ENCODE data around the gene MICAL3. TPM values are rescaled to one million over a fixed set of nuclear protein-coding genes. Genes with fewer than 3 reads are reported as not detected.

The MICAL3 gene
- total RNA-seq, 3 donors from 2014 or later (not counting 1 experiment from before 2014, with no cell fraction given) = 17.1 to 36.3 (median 34.3) TPM

DNA sequence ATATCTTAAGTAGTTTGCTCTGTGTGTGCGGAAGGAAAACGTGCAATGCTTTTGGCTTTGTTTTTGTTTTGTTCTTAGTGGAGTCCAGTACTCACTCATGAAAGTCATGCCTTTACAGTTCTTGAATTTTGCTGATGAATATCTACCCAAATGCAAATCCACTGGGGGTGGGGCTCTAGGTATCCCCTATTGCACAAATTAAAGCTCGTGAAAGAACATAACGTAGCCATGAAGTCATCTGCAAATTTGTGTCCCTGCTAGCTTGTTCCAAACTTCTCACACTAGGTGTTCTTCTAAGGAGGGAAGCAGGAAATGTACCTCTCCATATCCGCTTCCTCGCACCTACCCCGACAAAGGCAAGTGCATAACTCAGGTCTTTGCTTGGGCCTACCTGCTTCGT, 118.9 kb downstream of the MICAL3 start:
- H3K4me1 Mint-ChIP-seq = peaks cover 0 to 14% of the 10 kb centered on the region in 2 donors
- no peaks in the 10 kb centered on the region for H3K36me3 Mint-ChIP-seq
- H3K27ac ChIP-seq (ENCODE audit: low read length) = no peak overlapping the region
- H3K4me3 ChIP-seq (ENCODE audit: low read length) = no peak overlapping the region
- no peak overlapping the region for H3K27ac Mint-ChIP-seq
- peaks cover 11% of the 10 kb centered on the region for H3K36me3 ChIP-seq (ENCODE audit: control insufficient read depth, insufficient read depth, low read length)
- H3K4me3 Mint-ChIP-seq = no peak overlapping the region
- H3K9me3 Mint-ChIP-seq = no peaks in the 10 kb centered on the region
- no peaks in the 10 kb centered on the region for H3K9me3 ChIP-seq (ENCODE audit: control insufficient read depth, insufficient read depth, low read length)
- no peak for TF ChIP-seq CTCF (IDR thresholded peaks at IDR 0.05)
- H3K27me3 ChIP-seq (ENCODE audit: control insufficient read depth, insufficient read depth, low read length) = no peaks in the 10 kb centered on the region
- no peak for DNase-seq
- no peaks in the 10 kb centered on the region for H3K27me3 Mint-ChIP-seq (ENCODE audit: low read depth in 2 of 2)
- WGBS (ENCODE audit: insufficient coverage) = 85% methylated on average over 8 of the region's 8 CpGs
- no peaks in the 10 kb centered on the region for H3K4me1 ChIP-seq (ENCODE audit: control insufficient read depth, insufficient read depth, low read length)
- intact Hi-C loops (cut with micrococcal nuclease) = no loop called here
- no peak for ATAC-seq

GRCh38 chr22:17903564-17904295, 120.6 kb downstream of the MICAL3 start:
- intact Hi-C loops (cut with micrococcal nuclease) = no loop called here
- H3K27ac Mint-ChIP-seq = no peak overlapping the region
- Histone ChIP-seq H3K36me3 (ENCODE audit: control insufficient read depth, insufficient read depth, low read length) (peaks cover 14% of the 10 kb centered on the region), H3K27ac (ENCODE audit: low read length) (no peak overlapping the region), H3K4me1 (ENCODE audit: control insufficient read depth, insufficient read depth, low read length) (no peaks in the 10 kb centered on the region), H3K27me3 (ENCODE audit: control insufficient read depth, insufficient read depth, low read length) (no peaks in the 10 kb centered on the region), H3K4me3 (ENCODE audit: low read length) (no peak overlapping the region), H3K9me3 (ENCODE audit: control insufficient read depth, insufficient read depth, low read length) (no peaks in the 10 kb centered on the region)
- no peak for TF ChIP-seq CTCF (IDR thresholded peaks at IDR 0.05)
- no peak for DNase-seq
- no peak overlapping the region for H3K4me3 Mint-ChIP-seq
- H3K9me3 Mint-ChIP-seq = no peaks in the 10 kb centered on the region
- 92% methylated on average over 10 of the region's 10 CpGs for WGBS (ENCODE audit: insufficient coverage)
- no peaks in the 10 kb centered on the region for H3K36me3 Mint-ChIP-seq
- ATAC-seq = no peak
- H3K27me3 Mint-ChIP-seq (ENCODE audit: low read depth in 2 of 2) = no peaks in the 10 kb centered on the region
- H3K4me1 Mint-ChIP-seq = peaks cover 0 to 14% of the 10 kb centered on the region in 2 donors

- no peak overlapping the region for H3K27ac Mint-ChIP-seq
- H3K4me3 Mint-ChIP-seq = no peak overlapping the region
- Histone ChIP-seq H3K36me3 (ENCODE audit: control insufficient read depth, insufficient read depth, low read length) (peaks cover 19% of the 10 kb centered on the region), H3K4me1 (ENCODE audit: control insufficient read depth, insufficient read depth, low read length) (no peaks in the 10 kb centered on the region), H3K9me3 (ENCODE audit: control insufficient read depth, insufficient read depth, low read length) (no peaks in the 10 kb centered on the region), H3K4me3 (ENCODE audit: low read length) (no peak overlapping the region), H3K27me3 (ENCODE audit: control insufficient read depth, insufficient read depth, low read length) (no peaks in the 10 kb centered on the region), H3K27ac (ENCODE audit: low read length) (no peak overlapping the region)
- no peak for TF ChIP-seq CTCF (IDR thresholded peaks at IDR 0.05)
- DNase-seq (no peak), ATAC-seq (no peak)
- H3K4me1 Mint-ChIP-seq = peaks cover 0 to 14% of the 10 kb centered on the region in 2 donors
- no peaks in the 10 kb centered on the region for H3K9me3 Mint-ChIP-seq
- intact Hi-C loops (cut with micrococcal nuclease) = no loop called here
- 87% methylated on average over 8 of the region's 8 CpGs for WGBS (ENCODE audit: insufficient coverage)
- no peaks in the 10 kb centered on the region for H3K36me3 Mint-ChIP-seq
- no peaks in the 10 kb centered on the region for H3K27me3 Mint-ChIP-seq (ENCODE audit: low read depth in 2 of 2)
Measured at GRCh38 chr22:17902960-17903359, 121.4 kb downstream of the MICAL3 start.

GRCh38 chr22:17898375-17898774, 126.0 kb downstream of the MICAL3 start:
- DNase-seq = no peak
- intact Hi-C loops (cut with micrococcal nuclease) = no loop called here
- Mint-ChIP-seq H3K4me3 (no peak overlapping the region), H3K27me3 (ENCODE audit: low read depth in 2 of 2) (no peaks in the 10 kb centered on the region), H3K27ac (no peak overlapping the region), H3K4me1 (no peaks in the 10 kb centered on the region), H3K9me3 (no peaks in the 10 kb centered on the region), H3K36me3 (no peaks in the 10 kb centered on the region)
- Histone ChIP-seq H3K9me3 (ENCODE audit: control insufficient read depth, insufficient read depth, low read length) (no peaks in the 10 kb centered on the region), H3K4me3 (ENCODE audit: low read length) (no peak overlapping the region), H3K27ac (ENCODE audit: low read length) (no peak overlapping the region), H3K36me3 (ENCODE audit: control insufficient read depth, insufficient read depth, low read length) (peaks cover 30% of the 10 kb centered on the region), H3K27me3 (ENCODE audit: control insufficient read depth, insufficient read depth, low read length) (no peaks in the 10 kb centered on the region), H3K4me1 (ENCODE audit: control insufficient read depth, insufficient read depth, low read length) (no peaks in the 10 kb centered on the region)
- WGBS (ENCODE audit: insufficient coverage) = 97% methylated on average over 8 of the region's 8 CpGs
- ATAC-seq = no peak
- no peak for TF ChIP-seq CTCF (IDR thresholded peaks at IDR 0.05)

Measured in natural killer cell (primary cell).